ENCODE data around the gene AK8. TPM values are rescaled to one million over a fixed set of nuclear protein-coding genes. Genes with fewer than 3 reads are reported as not detected.
A peak's percentile ranks its signal among the peaks of the same experiment; 100 is the strongest.

AK8 gene
- total and polyA plus RNA-seq, 9 of the 15 experiments (the other 6 are each of a cell fraction or from before 2014, with no cell fraction given), result 0.06 to 0.37 TPM; not detected in 7

- TF ChIP-seq CEBPZ (IDR thresholded peaks at IDR 0.05; ENCODE audit: borderline replicate concordance, low read depth, low read length) (no peak), SRF (CRISPR knock-in tag; IDR thresholded peaks at IDR 0.05) (no peak), TRIM24 (IDR thresholded peaks at IDR 0.05) (peak; percentile 41 to 79; a peak in 2 of 4 replicates), ZBTB34 (CRISPR knock-in tag; IDR thresholded peaks at IDR 0.05) (no peak), HNRNPL (IDR thresholded peaks at IDR 0.05; ENCODE audit: low read depth, low read length) (no peak), ZKSCAN1 (IDR thresholded peaks at IDR 0.05; ENCODE audit: low read depth, low read length) (no peak), ZNF589 (CRISPR knock-in tag; IDR thresholded peaks at IDR 0.05; ENCODE audit: low read depth) (no peak), BRD4 (IDR thresholded peaks at IDR 0.05) (no peak), PKNOX1 (IDR thresholded peaks at IDR 0.05) (peak; percentile 24; the same call in 1 of the 2 replicates), TAF7 (tag; IDR thresholded peaks at IDR 0.05) (no peak), RREB1 (CRISPR knock-in tag; IDR thresholded peaks at IDR 0.05) (no peak), CREB1 (IDR thresholded peaks at IDR 0.05) (no peak), CREB1 (CRISPR knock-in tag; IDR thresholded peaks at IDR 0.05) (no peak), E2F6 (IDR thresholded peaks at IDR 0.05; ENCODE audit: borderline replicate concordance in 1 of 2, extremely low read depth in 1 of 2, insufficient read depth in 1 of 2, insufficient read length in 1 of 2, low read depth in 1 of 2, low read length in 1 of 2, poor library complexity in 1 of 2, severe bottlenecking in 1 of 2) (no peak), GABPB1 (CRISPR knock-in tag; IDR thresholded peaks at IDR 0.05) (no peak), HDGF (IDR thresholded peaks at IDR 0.05) (no peak)
Observed at GRCh38 chr9:132697230-132697629, 180.9 kb downstream of the AK8 start (continued).

All from K562 (cell line).